NCI-H2171 (cell line): ENCODE data around the gene PSMA3.
"Not testable (repeated sequence)": the region's sequence is repeated elsewhere in the genome, so short reads cannot be mapped to it uniquely, and the experiment has no call there.

Source experiments
- DNase-seq: peaks from one replicate; lab custom pipeline; 2025; lab: John Stamatoyannopoulos, UW

PSMA3 gene

GRCh38 chr14:58244556-58245387 lies at the start of gene PSMA3:
Gene PSMA3, plus strand, starts transcription at chr14:58244843. Its CDS starts 78 bp downstream, at chr14:58244921.
- peak; percentile 99 for DNase-seq

GRCh38 chr14:58196198-58196597 lies 48.4 kb upstream of the PSMA3 start:
- DNase-seq, result no peak

- DNase-seq, result no peak
These were observed 46.6 kb upstream of the PSMA3 start for GRCh38 chr14:58198086-58198485.

- DNase-seq, result peak; percentile 96
These were observed 44.7 kb upstream of the PSMA3 start, which contains the start of gene ACTR10 for GRCh38 chr14:58199726-58200479. Gene ACTR10, plus strand, starts transcription at chr14:58200149. Its CDS starts 69 bp downstream, at chr14:58200218.

GRCh38 chr14:58200480-58200841 lies 44.2 kb upstream of the PSMA3 start:
- no peak for DNase-seq

- DNase-seq, result no peak
These were observed 43.8 kb upstream of the PSMA3 start for GRCh38 chr14:58200846-58201245.

GRCh38 chr14:58213176-58213575 lies 31.5 kb upstream of the PSMA3 start:
- no peak for DNase-seq

GRCh38 chr14:58215191-58215914 lies 29.3 kb upstream of the PSMA3 start:
- no peak for DNase-seq

- no peak for DNase-seq
These were observed 28.1 kb upstream of the PSMA3 start for GRCh38 chr14:58216544-58216943.

GRCh38 chr14:58227096-58227819 lies 17.4 kb upstream of the PSMA3 start:
- no peak for DNase-seq

GRCh38 chr14:58238252-58239243 lies 6.1 kb upstream of the PSMA3 start:
- DNase-seq, result no peak

GRCh38 chr14:58239244-58240195 lies 5.1 kb upstream of the PSMA3 start:
- peak; percentile 40 for DNase-seq

GRCh38 chr14:58243790-58244555 lies 670 bp upstream of the PSMA3 start:
- peak; percentile 64 for DNase-seq

- no peak for DNase-seq
These were observed 919 bp downstream of the PSMA3 start for GRCh38 chr14:58245562-58245961.

- DNase-seq, result no peak
These were observed 5.0 kb downstream of the PSMA3 start for GRCh38 chr14:58249611-58250010.

- DNase-seq, result no peak
These were observed 13.5 kb downstream of the PSMA3 start for GRCh38 chr14:58258156-58258555.

- DNase-seq, result not testable (repeated sequence)
These were observed 17.4 kb downstream of the PSMA3 start for GRCh38 chr14:58262005-58262404.

GRCh38 chr14:58265401-58265800 lies 20.8 kb downstream of the PSMA3 start:
- no peak for DNase-seq

- DNase-seq, result no peak
These were observed 26.0 kb downstream of the PSMA3 start for GRCh38 chr14:58270628-58271027.
